GM12873 (cell line): ENCODE results near the gene SLC35G4.
A peak's percentile ranks its signal among the peaks of the same experiment; 100 is the strongest.

ENCODE experiments used
- TF ChIP-seq, protein P1 (sequence below): IDR thresholded peaks from 2 replicates; pipeline ENCODE4 v1.5.1; 2012; ENCODE audit warnings: low read depth, mild to moderate bottlenecking, moderate library complexity, low read length, control low read depth; ENCODE audit not compliant: insufficient read depth; ENCODE audit errors: missing control alignments

SLC35G4 gene

GRCh38 chr18:11651899-11652298, 42.5 kb downstream of the SLC35G4 start:
- TF ChIP-seq, protein P1, sequence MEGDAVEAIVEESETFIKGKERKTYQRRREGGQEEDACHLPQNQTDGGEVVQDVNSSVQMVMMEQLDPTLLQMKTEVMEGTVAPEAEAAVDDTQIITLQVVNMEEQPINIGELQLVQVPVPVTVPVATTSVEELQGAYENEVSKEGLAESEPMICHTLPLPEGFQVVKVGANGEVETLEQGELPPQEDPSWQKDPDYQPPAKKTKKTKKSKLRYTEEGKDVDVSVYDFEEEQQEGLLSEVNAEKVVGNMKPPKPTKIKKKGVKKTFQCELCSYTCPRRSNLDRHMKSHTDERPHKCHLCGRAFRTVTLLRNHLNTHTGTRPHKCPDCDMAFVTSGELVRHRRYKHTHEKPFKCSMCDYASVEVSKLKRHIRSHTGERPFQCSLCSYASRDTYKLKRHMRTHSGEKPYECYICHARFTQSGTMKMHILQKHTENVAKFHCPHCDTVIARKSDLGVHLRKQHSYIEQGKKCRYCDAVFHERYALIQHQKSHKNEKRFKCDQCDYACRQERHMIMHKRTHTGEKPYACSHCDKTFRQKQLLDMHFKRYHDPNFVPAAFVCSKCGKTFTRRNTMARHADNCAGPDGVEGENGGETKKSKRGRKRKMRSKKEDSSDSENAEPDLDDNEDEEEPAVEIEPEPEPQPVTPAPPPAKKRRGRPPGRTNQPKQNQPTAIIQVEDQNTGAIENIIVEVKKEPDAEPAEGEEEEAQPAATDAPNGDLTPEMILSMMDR = no peak

DNA sequence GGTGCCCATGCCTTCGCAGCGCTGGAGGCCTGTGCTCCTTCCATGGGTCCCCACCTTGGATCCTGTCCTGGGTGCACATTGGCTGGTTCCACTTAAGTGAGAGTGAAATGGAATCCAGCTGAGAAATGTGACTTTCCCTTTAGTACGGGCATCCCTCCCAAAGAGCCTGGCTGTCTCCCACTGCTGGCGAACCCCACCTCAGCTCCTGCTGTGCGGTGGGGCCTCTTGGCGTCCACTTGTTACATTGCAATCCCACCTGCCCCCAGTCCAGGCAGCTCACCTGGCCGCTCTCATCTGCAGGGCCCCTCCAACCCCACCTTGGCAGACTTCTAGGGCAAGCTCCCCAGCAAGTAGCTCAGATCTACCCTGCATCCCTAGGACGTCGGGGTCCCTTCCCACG, 44.1 kb downstream of the SLC35G4 start:
- TF ChIP-seq, protein P1 = no peak

DNA sequence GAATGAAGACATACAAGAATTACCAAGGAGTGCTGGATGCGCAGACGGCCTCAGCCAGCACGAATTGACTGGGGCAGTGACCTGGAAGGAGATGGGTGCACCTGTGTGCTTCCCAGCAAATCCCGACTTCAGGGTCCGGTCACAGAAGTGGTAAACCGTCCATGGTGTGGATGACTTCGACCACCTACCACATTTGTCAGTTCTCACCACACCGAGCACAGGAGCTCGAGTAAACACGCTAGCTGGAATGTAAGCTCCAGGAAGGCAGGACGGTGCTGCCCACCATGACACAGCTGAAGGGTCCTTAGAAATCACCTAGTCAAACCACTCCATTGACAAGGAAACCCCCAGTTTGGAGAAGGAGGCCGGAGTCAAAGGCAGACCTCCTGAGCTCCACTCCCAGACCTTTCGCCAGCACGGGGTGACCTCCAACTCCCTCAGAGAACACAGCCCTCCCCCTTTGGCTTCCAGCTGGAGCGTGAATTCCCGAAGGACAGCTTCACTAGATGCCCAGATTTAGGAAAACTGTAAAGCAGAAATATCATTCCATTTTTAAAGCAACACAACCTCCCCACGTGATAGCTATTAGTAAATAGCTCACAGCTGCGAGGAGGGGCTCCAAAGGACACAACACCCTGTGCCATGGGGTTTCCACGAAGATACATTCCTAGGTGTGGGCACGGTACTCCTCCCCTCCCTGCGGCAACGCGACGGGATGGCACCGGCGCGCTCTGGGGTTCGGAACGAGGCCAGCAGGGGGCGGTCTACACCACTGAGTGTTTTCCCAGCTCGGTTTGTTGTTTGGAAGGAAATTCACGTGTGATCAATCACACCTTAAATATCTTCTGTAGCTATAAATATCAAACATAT, 45.6 kb downstream of the SLC35G4 start:
- TF ChIP-seq, protein P1 = peak; percentile 86

- TF ChIP-seq, protein P1 = no peak
These were observed 46.2 kb downstream of the SLC35G4 start for GRCh38 chr18:11655606-11655932.

DNA sequence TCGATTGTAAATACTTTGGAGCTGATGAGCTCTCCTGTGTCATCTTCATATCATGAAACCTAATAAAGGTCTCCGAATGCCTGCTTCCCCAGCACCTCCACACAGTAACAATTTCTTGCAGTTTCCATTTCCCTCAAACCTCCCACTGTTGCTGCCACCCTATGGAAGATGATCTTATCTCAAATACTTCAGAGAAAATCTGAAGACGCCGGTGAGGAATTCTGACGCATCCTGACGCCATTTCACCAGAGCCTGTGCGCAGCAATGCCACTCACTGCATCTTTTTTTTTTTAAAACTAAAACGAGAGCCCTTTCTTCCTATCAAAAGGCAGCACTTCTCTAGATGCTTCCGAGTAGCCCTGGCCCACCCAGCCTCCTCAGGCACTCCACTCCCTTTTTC, 47.8 kb downstream of the SLC35G4 start:
- TF ChIP-seq, protein P1 = no peak

GRCh38 chr18:11657554-11657953, 48.2 kb downstream of the SLC35G4 start:
- TF ChIP-seq, protein P1 = no peak

DNA sequence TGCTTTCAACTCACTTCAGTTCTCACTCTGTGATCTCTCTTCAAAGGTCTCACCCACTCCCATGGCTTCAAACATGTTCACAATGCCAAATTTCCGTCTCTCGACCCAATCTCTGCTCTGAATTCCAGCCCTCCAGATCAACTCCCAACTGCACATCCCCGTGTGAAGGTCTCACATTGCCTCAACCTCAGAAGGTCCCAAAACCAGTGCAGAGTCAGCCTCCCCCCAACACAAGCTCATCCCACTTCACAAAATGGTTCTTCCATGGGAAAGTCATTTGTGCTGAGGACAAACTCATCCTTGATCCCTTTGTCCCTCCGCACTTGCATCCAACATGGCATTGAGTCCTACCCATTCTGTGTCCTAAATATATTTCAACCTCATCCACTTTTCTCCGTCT, 48.6 kb downstream of the SLC35G4 start:
- TF ChIP-seq, protein P1 = no peak
